K562 (cell line): ENCODE data around the gene TUBGCP5. TPM values are rescaled to one million over a fixed set of nuclear protein-coding genes. Genes with fewer than 3 reads are reported as not detected.

Source experiments
- ARID1B ChIP-seq: fragments of 450-650 bp; IDR thresholded peaks from 2 replicates; pipeline ENCODE4 v1.6.1; 2016; ENCODE audit warnings: antibody characterized with exemption, mild to moderate bottlenecking, inconsistent platforms
- CTBP1 ChIP-seq: fragments of 450-650 bp; IDR thresholded peaks from 2 replicates; pipeline ENCODE4 v1.6.1; 2016; ENCODE audit warnings: borderline replicate concordance
- FOSL1 ChIP-seq: fragments of 200-800 bp; sonication (Bioruptor generic); conservative IDR thresholded peaks from 2 replicates; pipeline ENCODE4 v1.6.1; 2016; ENCODE audit warnings: missing genetic modification characterization, missing compliant biosample characterization
- FUS ChIP-seq: fragments of 200-400 bp; formaldehyde crosslinking; optimal IDR thresholded peaks from 2 replicates; pipeline ENCODE3; 2017; ENCODE audit warnings: low read depth, low read length
- HNRNPL ChIP-seq: fragments of 200-400 bp; formaldehyde crosslinking; IDR thresholded peaks from 2 replicates; pipeline ENCODE4 v1.6.1; 2017; ENCODE audit warnings: low read depth, mild to moderate bottlenecking, low read length
- JUNB ChIP-seq: fragments of 450-650 bp; formaldehyde crosslinking; conservative IDR thresholded peaks from 2 replicates; pipeline ENCODE4 v1.4.0; 2020; ENCODE audit warnings: mild to moderate bottlenecking
- JUND ChIP-seq, 2 experiments: IDR thresholded peaks; 2 replicates in 1 of 2; 3 replicates in 1 of 2; pipeline ENCODE4 v1.6.1; 2011; ENCODE audit warnings: borderline replicate concordance in 2 of 2, low read depth in 2 of 2, low read length in 2 of 2, improper control_type of control experiment in 1 of 2, missing biosample characterization in 1 of 2, missing genetic modification characterization in 1 of 2, missing genetic modification reagents in 1 of 2
- MEIS2 ChIP-seq: fragments of 450-650 bp; IDR thresholded peaks from 2 replicates; pipeline ENCODE4 v1.6.1; 2014; ENCODE audit warnings: mild to moderate bottlenecking; ENCODE audit not compliant: partially characterized antibody
- NRF1 ChIP-seq, 2 experiments: fragments of 450-650 bp; IDR thresholded peaks in 1 of 2; conservative IDR thresholded peaks in 1 of 2; 2 replicates each; pipeline ENCODE4 v1.6.1; 2014; ENCODE audit warnings: mild to moderate bottlenecking in 2 of 2
- PHTF2 ChIP-seq: fragments of 250-450 bp; sonication (Bioruptor Pico); IDR thresholded peaks from 2 replicates; pipeline ENCODE4 v1.5.0; 2021; ENCODE audit warnings: mild to moderate bottlenecking
- RAD51 ChIP-seq: fragments of 450-650 bp; IDR thresholded peaks from 2 replicates; pipeline ENCODE4 v1.7.1; 2016; ENCODE audit warnings: low read depth, mild to moderate bottlenecking, borderline replicate concordance
- ZFX ChIP-seq: sonication (generic); formaldehyde crosslinking; IDR thresholded peaks from 2 replicates; pipeline ENCODE4 v1.8.0; 2022; ENCODE audit warnings: mild to moderate bottlenecking, missing genetic modification reagents, moderate library complexity
- ZNF263 ChIP-seq: sonication (generic); formaldehyde crosslinking; IDR thresholded peaks from 2 replicates; pipeline ENCODE4 v1.8.0; 2022; ENCODE audit warnings: mild to moderate bottlenecking, missing genetic modification reagents, borderline replicate concordance
- polyA plus RNA-seq, 8 experiments: library from polyadenylated mRNA; depleted of rRNA in 4 of 8; stranded (reverse) in 5 of 8; unstranded in 3 of 8; fragments of >200 nt; fragmentation: Nextera tagmentation in 2 of 8; fragmentation: Illumina TruSeq in 1 of 8; extraction: Ambion mirVana in 2 of 8; extraction: Trizol in 1 of 8; gene quantifications; 2 replicates each; pipeline versions ENCODE4 v1.2.1 to v1.2.3, GENCODE V29; 2011 to 2014; ENCODE audit warnings: inconsistent platforms in 1 of 8, missing spikeins in 1 of 8
- total RNA-seq, 7 experiments: library from RNA; depleted of rRNA in 6 of 7; stranded (reverse); fragments of >200 nt in 6 of 7; fragmentation: Illumina TruSeq in 2 of 7; extraction: Trizol in 2 of 7; gene quantifications; 2 replicates each; pipeline versions ENCODE4 v1.2.1 to v1.2.3, GENCODE V29; 2011 to 2021; ENCODE audit warnings: low replicate concordance in 1 of 7
- TF ChIP-seq, protein P1 (sequence below), 2 experiments: IDR thresholded peaks; 2 replicates each; pipeline ENCODE4 v1.6.1; 2012; ENCODE audit warnings: improper control_type of control experiment in 2 of 2, low read depth in 2 of 2, low read length in 2 of 2, borderline replicate concordance in 1 of 2
- TF ChIP-seq, protein P2 (sequence below): sonication (generic); formaldehyde crosslinking; IDR thresholded peaks from 2 replicates; pipeline ENCODE4 v1.9.0; 2022; ENCODE audit warnings: mild to moderate bottlenecking, missing genetic modification reagents
- TF ChIP-seq, protein P3 (sequence below), 2 experiments: fragments of 450-650 bp in 1 of 2; sonication (generic) in 1 of 2; formaldehyde crosslinking in 1 of 2; IDR thresholded peaks in 1 of 2; conservative IDR thresholded peaks in 1 of 2; 2 replicates each; pipeline versions ENCODE4 v1.6.1 to v1.8.1; 2016 to 2023; ENCODE audit warnings: mild to moderate bottlenecking in 2 of 2, moderate library complexity in 2 of 2, inconsistent platforms in 1 of 2, missing genetic modification reagents in 1 of 2
- TF ChIP-seq, protein P4 (sequence below), 3 experiments: fragments of 200-800 bp in 1 of 3; fragments of 250-450 bp in 1 of 3; fragments of 450-650 bp in 1 of 3; sonication (Bioruptor Pico) in 1 of 3; sonication (Bioruptor generic) in 1 of 3; formaldehyde crosslinking in 1 of 3; IDR thresholded peaks; 2 replicates each; pipeline versions ENCODE4 v1.6.1 to v1.8.0; 2016 to 2022; ENCODE audit warnings: mild to moderate bottlenecking in 2 of 3, missing genetic modification characterization in 2 of 3, missing compliant biosample characterization in 1 of 3, moderate library complexity in 1 of 3

Gene TUBGCP5
- total and polyA plus RNA-seq, 9 of the 15 experiments (the other 6 are each of a cell fraction or from before 2014, with no cell fraction given): 5.8 to 33.9 (median 23.2) TPM

DNA sequence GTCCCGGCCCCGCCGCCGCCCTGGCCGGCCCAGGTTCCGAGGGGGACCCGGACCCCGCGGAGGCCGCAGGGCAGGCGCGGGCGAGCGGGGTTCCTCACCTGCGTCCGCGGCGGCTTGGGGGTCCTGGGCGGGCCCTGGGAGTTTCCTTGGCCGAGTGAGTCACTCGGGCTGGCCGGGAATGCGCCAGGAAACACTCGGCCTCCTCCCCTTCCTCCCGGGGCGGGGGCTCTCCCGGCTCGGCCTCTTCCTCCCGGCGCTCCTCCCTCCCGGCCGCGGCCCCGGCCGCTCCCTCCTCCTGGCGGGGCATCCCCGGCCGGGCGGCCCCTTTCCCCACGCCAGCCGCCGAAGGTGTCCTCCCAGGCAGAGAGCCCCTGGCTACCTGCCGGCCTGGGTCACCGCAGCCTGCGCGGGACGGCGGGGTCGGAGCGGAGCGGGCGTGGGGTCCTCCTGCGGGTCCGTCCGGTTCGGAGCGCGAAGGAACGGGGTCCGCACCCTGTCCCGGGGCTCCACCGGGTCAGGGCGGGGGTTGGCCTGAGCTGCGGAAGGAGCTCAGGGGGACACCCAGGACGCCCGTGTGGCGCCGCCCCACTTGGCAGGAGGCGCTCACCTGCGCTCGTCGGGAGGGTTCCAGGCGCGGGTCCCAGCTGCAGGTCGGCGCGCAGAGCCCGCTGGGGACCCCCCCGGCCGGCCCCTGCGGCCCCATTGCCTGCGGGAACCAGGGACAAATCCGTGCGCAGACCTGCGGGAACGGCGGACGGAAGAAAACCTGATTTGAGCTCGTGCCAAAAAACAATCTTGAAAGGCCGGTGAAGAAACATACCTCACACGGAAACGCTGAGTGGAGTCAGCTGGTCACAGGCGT is 58.9 kb downstream of the TUBGCP5 start, which contains the start of gene CYFIP1 (continued):
- TF ChIP-seq, protein P1, sequence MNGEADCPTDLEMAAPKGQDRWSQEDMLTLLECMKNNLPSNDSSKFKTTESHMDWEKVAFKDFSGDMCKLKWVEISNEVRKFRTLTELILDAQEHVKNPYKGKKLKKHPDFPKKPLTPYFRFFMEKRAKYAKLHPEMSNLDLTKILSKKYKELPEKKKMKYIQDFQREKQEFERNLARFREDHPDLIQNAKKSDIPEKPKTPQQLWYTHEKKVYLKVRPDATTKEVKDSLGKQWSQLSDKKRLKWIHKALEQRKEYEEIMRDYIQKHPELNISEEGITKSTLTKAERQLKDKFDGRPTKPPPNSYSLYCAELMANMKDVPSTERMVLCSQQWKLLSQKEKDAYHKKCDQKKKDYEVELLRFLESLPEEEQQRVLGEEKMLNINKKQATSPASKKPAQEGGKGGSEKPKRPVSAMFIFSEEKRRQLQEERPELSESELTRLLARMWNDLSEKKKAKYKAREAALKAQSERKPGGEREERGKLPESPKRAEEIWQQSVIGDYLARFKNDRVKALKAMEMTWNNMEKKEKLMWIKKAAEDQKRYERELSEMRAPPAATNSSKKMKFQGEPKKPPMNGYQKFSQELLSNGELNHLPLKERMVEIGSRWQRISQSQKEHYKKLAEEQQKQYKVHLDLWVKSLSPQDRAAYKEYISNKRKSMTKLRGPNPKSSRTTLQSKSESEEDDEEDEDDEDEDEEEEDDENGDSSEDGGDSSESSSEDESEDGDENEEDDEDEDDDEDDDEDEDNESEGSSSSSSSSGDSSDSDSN (IDR thresholded peaks at IDR 0.05; ENCODE audit: borderline replicate concordance in 1 of 2, low read depth in 2 of 2, low read length in 2 of 2): 0 out of 4 replicates have a peak, but pooled peaks of 1 of the 2 experiments have one; percentile 52
- TF ChIP-seq HNRNPL: 0 out of 2 replicates have a peak, but pooled peaks have one; percentile 24
- TF ChIP-seq, protein P2, sequence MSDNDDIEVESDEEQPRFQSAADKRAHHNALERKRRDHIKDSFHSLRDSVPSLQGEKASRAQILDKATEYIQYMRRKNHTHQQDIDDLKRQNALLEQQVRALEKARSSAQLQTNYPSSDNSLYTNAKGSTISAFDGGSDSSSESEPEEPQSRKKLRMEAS (CRISPR knock-in tag): no peak
- TF ChIP-seq ZFX (CRISPR knock-in tag): peak; percentile 33; the same call in 1 of the 2 replicates
- TF ChIP-seq JUNB (CRISPR knock-in tag): no peak; the same call in 1 of the 2 replicates
- TF ChIP-seq CTBP1: 0 out of 2 replicates have a peak, but pooled peaks have one; percentile 64
- TF ChIP-seq PHTF2 (CRISPR knock-in tag): no peak
- TF ChIP-seq FOSL1 (tag): peak; percentile 70
- TF ChIP-seq ZNF263 (CRISPR knock-in tag): peak; percentile 99
- TF ChIP-seq, protein P3, sequence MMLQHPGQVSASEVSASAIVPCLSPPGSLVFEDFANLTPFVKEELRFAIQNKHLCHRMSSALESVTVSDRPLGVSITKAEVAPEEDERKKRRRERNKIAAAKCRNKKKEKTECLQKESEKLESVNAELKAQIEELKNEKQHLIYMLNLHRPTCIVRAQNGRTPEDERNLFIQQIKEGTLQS (IDR thresholded peaks at IDR 0.05): peak; percentile 25; the same call in 1 of the 2 replicates
- TF ChIP-seq, protein P3 (CRISPR knock-in tag; conservative IDR thresholded peaks at IDR 0.05): no peak
- no peak for TF ChIP-seq MEIS2
- no peak for TF ChIP-seq RAD51
- peak; percentile 45 for TF ChIP-seq FUS
- TF ChIP-seq ARID1B: no peak
- TF ChIP-seq, protein P4, sequence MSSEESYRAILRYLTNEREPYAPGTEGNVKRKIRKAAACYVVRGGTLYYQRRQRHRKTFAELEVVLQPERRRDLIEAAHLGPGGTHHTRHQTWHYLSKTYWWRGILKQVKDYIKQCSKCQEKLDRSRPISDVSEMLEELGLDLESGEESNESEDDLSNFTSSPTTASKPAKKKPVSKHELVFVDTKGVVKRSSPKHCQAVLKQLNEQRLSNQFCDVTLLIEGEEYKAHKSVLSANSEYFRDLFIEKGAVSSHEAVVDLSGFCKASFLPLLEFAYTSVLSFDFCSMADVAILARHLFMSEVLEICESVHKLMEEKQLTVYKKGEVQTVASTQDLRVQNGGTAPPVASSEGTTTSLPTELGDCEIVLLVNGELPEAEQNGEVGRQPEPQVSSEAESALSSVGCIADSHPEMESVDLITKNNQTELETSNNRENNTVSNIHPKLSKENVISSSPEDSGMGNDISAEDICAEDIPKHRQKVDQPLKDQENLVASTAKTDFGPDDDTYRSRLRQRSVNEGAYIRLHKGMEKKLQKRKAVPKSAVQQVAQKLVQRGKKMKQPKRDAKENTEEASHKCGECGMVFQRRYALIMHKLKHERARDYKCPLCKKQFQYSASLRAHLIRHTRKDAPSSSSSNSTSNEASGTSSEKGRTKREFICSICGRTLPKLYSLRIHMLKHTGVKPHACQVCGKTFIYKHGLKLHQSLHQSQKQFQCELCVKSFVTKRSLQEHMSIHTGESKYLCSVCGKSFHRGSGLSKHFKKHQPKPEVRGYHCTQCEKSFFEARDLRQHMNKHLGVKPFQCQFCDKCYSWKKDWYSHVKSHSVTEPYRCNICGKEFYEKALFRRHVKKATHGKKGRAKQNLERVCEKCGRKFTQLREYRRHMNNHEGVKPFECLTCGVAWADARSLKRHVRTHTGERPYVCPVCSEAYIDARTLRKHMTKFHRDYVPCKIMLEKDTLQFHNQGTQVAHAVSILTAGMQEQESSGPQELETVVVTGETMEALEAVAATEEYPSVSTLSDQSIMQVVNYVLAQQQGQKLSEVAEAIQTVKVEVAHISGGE (CRISPR knock-in tag; IDR thresholded peaks at IDR 0.05): peak in 1 of 3 experiments; percentile 84; a peak in 2 of 6 replicates
- peak; percentile 51 to 54 for TF ChIP-seq NRF1 (conservative IDR thresholded peaks at IDR 0.05 in 1 of 2, IDR thresholded peaks at IDR 0.05 in 1 of 2)
- TF ChIP-seq JUND (IDR thresholded peaks at IDR 0.05; ENCODE audit: borderline replicate concordance, low read depth, low read length): peak; percentile 77
- peak; percentile 28; the same call in 1 of the 3 replicates for TF ChIP-seq JUND (tag; IDR thresholded peaks at IDR 0.05; ENCODE audit: borderline replicate concordance, low read depth, low read length)
